NCI-H524 treated with DMSO at 0.1 percent for 48 hours (cell line): Measurements from ENCODE around the gene NFIA.
"Not testable (repeated sequence)": the region's sequence is repeated elsewhere in the genome, so short reads cannot be mapped to it uniquely, and the experiment has no call there.

Source experiments
- DNase-seq: peaks from one replicate; lab custom pipeline; 2025; lab: John Stamatoyannopoulos, UW

NFIA gene

GRCh38 chr1:61058483-61059245, 23.7 kb upstream of the NFIA start:
- no peak for DNase-seq

DNA sequence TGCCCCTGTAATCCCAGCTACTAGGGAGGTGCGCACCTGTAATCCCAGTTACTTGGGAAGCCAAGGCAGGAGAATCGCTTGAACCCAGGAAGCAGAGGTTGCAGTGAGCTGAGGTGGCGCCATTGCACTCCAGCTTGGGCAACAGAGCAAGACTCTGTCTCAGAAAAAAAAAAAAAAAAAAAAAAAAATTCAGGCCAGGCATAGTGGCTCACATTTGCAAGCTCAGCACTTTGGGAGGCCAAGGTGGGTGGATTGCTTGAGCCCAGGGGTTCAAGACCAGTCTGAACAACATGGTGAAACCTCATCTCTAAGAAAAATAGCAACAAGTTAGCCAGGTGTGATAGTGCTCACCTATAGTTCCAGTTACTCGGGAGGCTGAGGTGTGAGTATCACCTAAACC, 20.8 kb upstream of the NFIA start:
- not testable (repeated sequence) for DNase-seq

- DNase-seq = no peak
Measured at GRCh38 chr1:61064673-61065072, 17.7 kb upstream of the NFIA start.

DNA sequence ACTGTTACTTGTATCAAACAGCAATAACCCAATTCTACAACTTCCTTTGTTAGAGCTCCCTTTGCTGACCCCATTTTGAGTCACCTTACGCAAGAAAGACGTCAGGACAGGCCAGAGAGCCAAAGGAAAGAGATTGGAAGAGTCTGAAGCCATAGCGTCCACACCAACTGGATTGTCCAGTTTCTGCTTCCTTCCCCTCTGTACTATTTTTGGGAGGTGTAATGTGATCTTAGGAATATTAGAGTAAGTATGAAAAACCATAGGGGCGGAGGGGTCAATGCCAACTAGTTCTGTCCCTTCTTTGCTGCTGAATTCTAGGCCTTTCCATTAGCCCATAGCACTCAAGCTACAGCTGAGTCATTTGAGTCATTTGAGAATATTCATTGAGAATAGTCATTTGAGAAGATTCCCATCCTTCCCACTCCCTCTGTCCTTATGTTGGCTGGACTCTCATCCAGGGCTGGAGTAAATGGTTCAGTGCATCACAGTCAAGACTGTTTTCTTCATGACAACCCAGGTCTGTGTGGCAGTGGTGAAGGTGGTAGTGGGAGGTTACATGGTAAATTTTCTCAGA, 14.8 kb upstream of the NFIA start:
- DNase-seq = no peak

DNA sequence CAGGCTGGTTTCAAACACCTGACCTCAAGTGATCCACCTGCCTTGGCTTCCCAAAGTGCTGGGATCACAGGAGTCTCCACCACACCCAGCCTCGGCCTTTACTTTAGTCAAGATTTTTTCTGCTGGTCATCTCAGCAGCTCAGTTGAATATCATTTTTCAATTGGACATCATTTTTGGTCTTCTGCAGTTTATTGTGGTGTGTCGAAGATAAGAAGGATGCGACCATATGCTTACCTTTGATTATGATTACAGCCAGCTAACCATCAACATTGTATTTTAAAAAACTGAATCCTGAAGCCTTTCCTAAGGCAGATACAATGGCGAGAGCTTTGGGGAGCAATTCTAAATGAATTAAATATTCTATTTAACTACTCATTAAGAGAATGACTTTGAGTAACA, 12.3 kb upstream of the NFIA start:
- DNase-seq = no peak

DNA sequence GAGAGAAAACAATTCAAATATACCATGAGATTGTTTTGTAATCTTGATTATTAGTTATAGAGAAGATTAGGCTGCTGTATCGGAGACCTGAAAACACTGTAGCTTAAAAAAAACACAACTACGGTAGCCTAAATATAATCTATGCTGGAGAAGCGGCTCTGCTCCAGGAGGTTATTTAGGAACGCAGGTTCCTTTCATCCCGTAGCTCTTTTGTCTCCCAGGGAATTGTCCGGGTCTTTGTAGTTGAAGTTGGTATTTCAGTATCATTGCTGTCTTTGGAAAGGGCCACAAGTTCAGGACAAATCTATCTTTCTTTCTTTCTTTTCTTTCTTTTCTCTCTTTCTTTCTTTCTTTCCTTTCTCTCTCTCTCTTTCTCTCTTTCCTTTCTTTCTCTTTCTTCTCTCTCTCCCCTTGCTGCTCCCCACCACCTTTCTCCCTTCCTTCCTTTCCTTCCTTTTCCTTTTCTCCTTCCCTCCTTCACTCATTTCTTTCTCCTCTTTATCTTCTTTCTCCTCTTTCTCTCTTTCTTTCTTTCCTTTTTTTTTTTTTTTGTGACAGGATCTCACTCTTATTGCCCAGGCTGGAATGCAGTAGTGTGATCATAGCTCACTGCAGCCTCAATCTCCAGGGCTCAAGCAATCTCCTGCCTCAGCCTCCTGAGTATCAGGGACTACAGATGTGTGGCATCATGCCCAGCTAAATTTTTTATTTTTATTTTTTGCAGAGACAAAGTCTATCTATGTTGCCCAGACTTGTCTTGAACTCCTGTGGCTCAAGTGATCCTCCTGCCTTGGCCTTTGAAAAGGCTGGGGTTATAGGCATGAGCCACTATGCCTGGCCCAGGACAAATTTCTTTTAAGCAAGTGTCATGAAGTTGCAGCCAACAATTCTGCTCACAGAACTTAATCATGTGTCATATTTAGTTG, 10.9 kb upstream of the NFIA start:
- no peak for DNase-seq

DNA sequence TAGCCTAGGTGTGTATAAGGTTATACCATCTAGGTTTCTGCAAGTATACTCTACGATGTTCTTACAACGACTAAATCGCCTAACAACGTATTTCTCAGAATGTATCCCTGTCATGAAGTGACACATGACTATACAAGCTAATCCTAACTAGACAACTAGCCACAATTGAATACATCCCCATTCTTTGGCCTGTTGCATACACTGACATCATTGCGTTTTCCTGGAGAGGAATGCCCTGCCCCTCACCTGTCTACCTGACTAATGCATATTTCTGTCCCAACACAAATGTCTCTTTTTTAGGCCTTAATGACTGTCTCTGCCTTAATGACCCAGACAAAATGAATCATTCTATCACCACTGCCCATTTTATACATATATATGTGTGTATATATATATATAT, 8.5 kb upstream of the NFIA start:
- no peak for DNase-seq

- DNase-seq = not testable (repeated sequence)
Measured at GRCh38 chr1:61075833-61076232, 6.5 kb upstream of the NFIA start.

DNA sequence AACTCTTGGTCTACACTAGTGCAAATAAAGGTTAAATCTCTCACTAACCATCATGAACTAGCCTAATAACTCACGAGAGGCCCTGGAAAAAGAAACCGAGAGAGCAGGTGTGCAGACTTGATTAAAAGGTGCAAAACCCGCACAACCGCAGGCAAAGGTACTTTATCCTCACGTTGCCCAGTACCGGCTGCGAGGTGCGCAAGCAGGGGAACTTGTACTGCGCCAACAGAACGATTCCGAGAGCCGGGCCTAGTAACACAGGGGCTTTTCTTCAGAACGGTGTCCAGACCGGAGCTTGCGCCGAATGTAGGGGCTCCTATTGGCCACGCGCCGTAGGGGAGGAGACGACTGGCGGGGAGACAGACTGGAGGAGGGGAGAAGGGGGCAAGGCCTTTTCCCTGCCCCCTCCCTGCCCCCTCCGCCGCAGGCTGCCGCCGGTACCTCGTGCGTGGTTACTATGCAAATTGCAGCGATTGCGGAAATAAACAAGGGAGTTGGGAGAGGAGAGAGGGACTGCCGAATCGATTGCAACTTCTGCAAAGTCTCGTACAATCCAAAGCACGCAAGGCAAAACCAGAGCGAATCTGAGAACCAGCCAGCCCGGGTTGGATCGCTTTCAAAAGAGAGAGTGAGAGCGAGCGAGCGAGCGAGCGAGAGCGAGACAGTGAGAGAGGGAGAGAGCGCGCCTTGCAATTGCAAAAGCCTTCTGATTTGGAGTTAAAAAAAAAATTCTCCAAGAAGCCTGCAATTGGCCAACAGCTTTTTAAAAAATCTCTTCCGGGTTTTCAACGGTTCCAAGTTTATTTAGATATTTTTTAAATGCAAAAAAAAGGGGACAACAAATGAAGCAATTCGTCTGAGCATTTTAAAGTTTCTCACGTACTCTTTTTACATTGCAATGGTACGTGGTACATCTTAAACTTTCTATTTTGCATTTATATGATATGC, 5.4 kb upstream of the NFIA start:
- peak; percentile 85 for DNase-seq

DNA sequence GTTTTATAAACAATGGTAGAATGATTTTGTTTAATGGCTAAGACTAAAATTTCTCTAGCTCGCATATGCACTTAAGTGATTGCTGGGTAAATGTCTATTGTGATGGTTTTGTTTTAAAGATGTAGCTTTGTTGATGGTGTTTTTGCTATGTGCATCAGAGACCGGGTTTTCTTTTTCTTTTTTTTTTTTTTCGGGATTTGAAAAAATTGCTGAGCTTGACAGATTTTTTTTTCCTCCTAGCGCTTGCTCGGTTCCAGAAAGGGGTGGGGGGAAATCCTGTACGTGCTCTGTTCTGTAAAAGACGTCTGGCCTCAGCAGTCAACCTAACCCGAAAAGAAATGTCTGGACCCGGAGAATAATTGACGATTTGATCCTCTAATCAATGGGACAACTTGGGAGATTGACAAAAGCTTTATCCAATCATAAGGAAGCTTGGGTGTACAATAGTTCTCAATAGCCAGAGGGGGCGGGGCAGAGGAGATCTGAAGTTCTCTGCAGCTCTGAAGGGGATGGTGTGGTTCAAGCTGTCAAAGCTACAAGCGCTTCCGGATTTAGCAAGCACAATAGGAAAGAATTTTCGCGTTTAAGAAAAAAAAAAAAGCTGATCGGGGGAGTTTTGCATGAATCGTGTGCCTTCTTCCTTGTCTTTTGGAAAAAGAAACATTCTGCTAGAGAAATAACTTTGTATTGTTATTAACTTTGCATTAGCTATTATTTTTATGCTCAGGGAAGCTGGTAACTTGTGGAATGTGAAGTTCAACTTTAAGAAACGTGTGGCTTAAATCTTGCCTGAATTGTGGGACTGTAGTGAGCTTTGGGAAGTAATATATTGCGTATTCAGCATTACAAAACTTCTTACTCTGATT, 4.5 kb upstream of the NFIA start:
- peak; percentile 97 for DNase-seq

DNA sequence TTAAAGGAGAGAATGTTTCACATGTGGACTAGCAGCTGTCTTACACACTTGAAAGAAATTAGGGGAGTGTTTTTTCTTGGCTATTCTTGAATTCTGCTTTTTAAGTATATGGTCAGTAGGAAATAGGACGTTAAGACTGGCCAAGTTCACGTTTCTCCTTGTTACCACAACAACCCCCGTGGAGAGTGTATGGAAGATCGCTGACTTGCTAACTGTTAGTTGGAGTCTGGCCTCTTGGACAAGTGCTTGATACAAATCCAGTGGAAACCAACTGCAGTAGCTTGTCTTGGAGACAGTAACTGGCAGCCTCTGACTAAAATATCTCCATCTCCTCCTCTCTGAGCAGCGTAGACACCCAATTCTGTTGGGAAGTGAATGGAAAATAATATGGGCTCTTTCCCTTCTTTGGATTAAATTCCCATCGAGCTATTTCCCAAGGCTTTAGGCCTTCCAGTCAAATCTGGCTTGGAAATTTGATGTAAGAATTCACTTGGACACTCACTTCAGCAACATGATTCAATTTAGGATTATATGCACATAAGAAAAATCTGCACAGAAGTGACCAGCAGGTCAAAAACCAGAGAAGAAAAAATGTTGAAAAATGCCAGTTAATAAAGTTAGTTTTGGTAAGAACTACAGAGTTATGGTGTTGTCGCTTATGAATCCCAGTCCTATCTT, 3.6 kb upstream of the NFIA start:
- no peak for DNase-seq

DNA sequence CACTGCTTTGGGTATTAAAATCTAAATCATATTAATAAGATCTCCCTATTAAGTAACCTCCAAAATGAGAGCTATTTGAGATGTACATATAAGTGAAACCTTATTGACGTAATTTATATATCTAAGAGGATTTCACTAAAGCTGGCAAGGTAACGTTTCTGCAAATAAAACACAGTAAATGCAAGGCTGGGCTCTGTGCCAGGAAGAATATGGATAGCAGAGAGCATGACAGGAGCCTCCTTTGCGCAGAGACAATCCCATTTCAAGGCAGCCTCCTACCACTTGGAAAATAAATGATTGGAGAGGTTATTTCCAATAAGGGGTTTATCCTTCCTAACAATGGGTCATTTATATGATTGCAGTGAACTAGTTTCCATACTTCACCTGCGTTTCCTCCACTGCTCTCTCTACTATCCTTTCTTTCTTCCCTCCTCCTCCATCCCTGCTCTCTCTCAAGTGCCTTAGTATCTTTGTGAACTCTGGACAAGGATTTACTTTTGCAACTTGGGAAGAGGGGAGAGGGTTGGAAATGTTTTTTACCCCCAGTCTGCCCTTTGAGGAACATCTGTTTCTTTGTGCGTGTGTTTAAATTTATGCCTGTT, 3.0 kb upstream of the NFIA start:
- DNase-seq = no peak

GRCh38 chr1:61079898-61080336, 2.4 kb upstream of the NFIA start:
- peak; percentile 45 for DNase-seq

DNA sequence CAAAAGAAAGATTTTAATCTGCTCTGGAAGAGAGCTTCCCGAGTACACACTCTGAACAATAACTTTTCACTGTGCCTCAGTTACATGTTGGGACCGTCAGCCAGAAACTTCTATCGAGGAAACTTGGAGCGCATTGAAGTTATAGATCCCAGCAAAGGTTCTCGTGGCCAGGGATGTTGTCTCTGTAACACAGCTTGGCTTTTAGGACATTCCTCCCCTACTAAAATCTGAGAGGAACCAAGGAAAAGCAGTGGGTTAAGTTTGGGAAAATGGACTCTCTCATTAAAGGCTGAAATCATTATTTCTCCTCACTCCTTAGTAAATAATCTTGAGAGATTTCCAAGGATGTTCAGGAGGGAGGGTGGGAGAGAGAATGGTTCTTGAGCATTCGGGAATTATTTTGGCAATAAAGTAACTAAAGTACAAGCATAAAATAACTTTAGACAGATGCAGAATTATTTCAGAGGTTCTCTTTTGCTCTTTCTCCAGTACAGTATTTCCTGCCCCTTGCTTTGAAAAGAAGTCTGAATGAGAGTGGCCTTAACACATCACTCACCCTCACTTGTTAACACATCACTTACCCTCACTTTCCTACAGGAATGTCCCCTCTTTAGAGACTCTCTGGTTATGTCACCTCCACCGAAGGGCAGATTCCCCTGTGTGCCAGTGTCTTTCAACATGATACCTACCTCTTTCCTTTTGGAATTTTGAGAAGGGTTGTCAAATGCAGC, 1.8 kb upstream of the NFIA start:
- no peak for DNase-seq

- DNase-seq = no peak
Measured at GRCh38 chr1:61081144-61081685, 1.1 kb upstream of the NFIA start.

DNA sequence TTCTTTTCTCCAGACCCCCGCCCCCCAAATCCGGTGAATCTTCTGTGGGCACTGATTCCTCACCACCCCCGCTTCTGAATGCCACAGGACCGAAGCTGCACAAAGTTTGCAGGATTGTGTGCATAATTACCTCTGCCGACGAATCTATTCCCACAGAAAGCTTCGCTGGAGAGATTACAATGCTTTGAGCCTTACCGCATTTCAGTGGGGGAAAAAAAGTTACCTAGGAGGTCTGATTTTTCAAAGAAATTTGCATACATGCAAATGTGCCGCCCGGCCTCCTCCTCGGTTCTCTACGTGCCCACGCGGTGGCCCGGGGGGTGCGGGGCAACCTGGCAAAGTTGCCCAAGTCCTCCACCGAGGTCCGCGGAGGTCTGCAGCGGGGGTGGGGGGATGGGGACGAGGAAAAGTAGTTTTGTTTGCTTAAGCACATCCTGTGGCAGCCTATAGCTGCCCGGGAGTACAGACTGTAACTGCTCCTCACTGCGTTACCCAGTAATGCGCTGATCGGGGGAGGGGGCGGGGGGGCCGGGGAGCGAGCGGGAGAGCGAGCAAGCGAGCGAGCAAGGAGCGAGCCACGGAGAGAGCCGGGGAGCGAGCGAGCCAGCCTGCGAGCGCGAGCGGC, 563 bp upstream of the NFIA start:
- DNase-seq = no peak

- no peak for DNase-seq
Measured at GRCh38 chr1:61083013-61083806, 849 bp downstream of the NFIA start.
